IPS-20b (cell line): Measurements from ENCODE around the gene RUNX2.

Source experiments
- H3K27ac ChIP-seq: one replicate; pipeline ENCODE4 v1.5.1; 2013; ENCODE audit warnings: low read length
- H3K27me3 ChIP-seq: 2 replicates; pipeline ENCODE4 v1.6.1; 2013; ENCODE audit warnings: mild to moderate bottlenecking, low read length, inconsistent platforms; ENCODE audit not compliant: insufficient read depth
- H3K36me3 ChIP-seq: 2 replicates; pipeline ENCODE4 v1.6.1; 2013; ENCODE audit warnings: low read depth, mild to moderate bottlenecking, inconsistent platforms, low read length, moderate library complexity; ENCODE audit not compliant: insufficient read depth
- H3K4me1 ChIP-seq: 2 replicates; pipeline ENCODE4 v1.6.1; 2013; ENCODE audit warnings: mild to moderate bottlenecking, control low read depth, inconsistent platforms, low read length, moderate library complexity; ENCODE audit not compliant: insufficient read depth
- H3K4me3 ChIP-seq: 2 replicates; pipeline ENCODE4 v1.5.1; 2013; ENCODE audit warnings: mild to moderate bottlenecking, low read length, inconsistent platforms
- H3K9ac ChIP-seq: 2 replicates; pipeline ENCODE4 v1.6.1; 2013; ENCODE audit warnings: low read depth, mild to moderate bottlenecking, inconsistent platforms, low read length, moderate library complexity
- H3K9me3 ChIP-seq: 2 replicates; pipeline ENCODE4 v1.6.1; 2013; ENCODE audit warnings: mild to moderate bottlenecking, low read depth, low read length, inconsistent platforms; ENCODE audit not compliant: insufficient read depth

The RUNX2 gene

DNA sequence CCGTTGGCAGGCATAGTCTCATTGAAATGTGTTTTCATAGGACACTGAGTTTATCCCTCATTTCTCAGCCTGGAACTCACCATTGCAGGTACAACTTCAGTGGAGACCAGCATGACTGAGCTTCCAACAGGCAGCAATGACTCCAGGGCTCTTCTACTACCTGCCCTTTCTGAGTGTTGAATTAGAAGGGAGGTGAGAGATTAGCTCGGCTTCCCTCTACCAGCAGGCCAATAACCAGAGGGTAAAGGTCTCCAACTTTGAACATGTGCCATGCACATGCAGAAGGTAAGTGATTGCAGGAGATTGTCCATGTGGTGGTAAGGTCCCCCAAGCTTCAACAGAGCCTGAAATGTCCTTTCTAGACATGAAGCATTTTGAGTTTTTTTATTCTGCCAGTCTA, 283.4 kb downstream of the RUNX2 start:
- H3K9ac ChIP-seq = no peak overlapping the region
- H3K4me3 ChIP-seq = no peak overlapping the region

GRCh38 chr6:45613656-45614055, 285.5 kb downstream of the RUNX2 start:
- H3K9ac ChIP-seq = no peak overlapping the region
- H3K4me1 ChIP-seq = no peaks in the 10 kb centered on the region
- no peak overlapping the region for H3K27ac ChIP-seq
- no peaks in the 10 kb centered on the region for H3K36me3 ChIP-seq
- H3K4me3 ChIP-seq = no peak overlapping the region
- no peaks in the 10 kb centered on the region for H3K9me3 ChIP-seq
- no peaks in the 10 kb centered on the region for H3K27me3 ChIP-seq

More for the DNA sequence above, 283.4 kb downstream of the RUNX2 start:
- Histone ChIP-seq H3K27me3 (no peaks in the 10 kb centered on the region), H3K4me1 (no peaks in the 10 kb centered on the region), H3K27ac (no peak overlapping the region), H3K9me3 (no peaks in the 10 kb centered on the region), H3K36me3 (no peaks in the 10 kb centered on the region)

- Histone ChIP-seq H3K4me3 (no peak overlapping the region), H3K9ac (no peak overlapping the region), H3K27ac (no peak overlapping the region), H3K36me3 (no peaks in the 10 kb centered on the region), H3K4me1 (no peaks in the 10 kb centered on the region), H3K9me3 (no peaks in the 10 kb centered on the region), H3K27me3 (no peaks in the 10 kb centered on the region)
Observed at GRCh38 chr6:45614488-45615285, 286.6 kb downstream of the RUNX2 start.

GRCh38 chr6:45616209-45616608, 288.1 kb downstream of the RUNX2 start:
- H3K9me3 ChIP-seq = no peaks in the 10 kb centered on the region
- H3K4me1 ChIP-seq = no peaks in the 10 kb centered on the region
- no peak overlapping the region for H3K4me3 ChIP-seq
- H3K27me3 ChIP-seq = no peaks in the 10 kb centered on the region
- H3K27ac ChIP-seq = no peak overlapping the region
- H3K36me3 ChIP-seq = no peaks in the 10 kb centered on the region
- H3K9ac ChIP-seq = no peak overlapping the region

GRCh38 chr6:45617441-45617840, 289.3 kb downstream of the RUNX2 start:
- Histone ChIP-seq H3K9me3 (no peaks in the 10 kb centered on the region), H3K27ac (no peak overlapping the region), H3K9ac (no peak overlapping the region), H3K36me3 (no peaks in the 10 kb centered on the region), H3K27me3 (no peaks in the 10 kb centered on the region), H3K4me1 (no peaks in the 10 kb centered on the region), H3K4me3 (no peak overlapping the region)

GRCh38 chr6:45618259-45618658, 290.1 kb downstream of the RUNX2 start:
- Histone ChIP-seq H3K4me3 (no peak overlapping the region), H3K4me1 (no peaks in the 10 kb centered on the region), H3K9ac (no peak overlapping the region), H3K27me3 (no peaks in the 10 kb centered on the region), H3K27ac (no peak overlapping the region), H3K36me3 (no peaks in the 10 kb centered on the region), H3K9me3 (no peaks in the 10 kb centered on the region)

DNA sequence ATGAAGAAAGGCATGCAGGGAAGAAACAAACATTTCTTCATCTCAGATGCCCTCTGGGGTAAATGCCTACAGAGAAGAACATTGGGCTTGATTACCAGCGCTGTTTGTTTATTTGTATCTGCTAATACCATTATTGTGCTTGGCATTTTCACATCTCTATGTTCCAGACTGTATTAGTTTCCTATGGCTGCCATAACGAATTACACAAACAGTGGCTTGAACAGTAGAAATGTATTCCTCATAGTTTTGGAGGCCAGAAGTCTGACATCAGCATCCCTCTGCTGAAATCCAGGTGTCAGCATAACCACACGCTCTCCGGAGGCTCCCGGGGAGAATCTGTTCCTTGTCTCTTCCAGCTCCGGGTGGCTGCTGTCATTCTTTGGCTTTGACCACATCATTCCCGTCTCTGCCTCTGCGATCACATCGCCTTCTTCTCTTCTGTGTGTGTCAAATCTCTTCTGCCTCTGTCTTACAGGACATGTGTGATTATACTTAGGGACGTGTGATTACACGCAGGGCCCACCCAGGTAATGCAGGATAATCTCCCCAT, 291.2 kb downstream of the RUNX2 start:
- Histone ChIP-seq H3K9me3 (no peaks in the 10 kb centered on the region), H3K36me3 (no peaks in the 10 kb centered on the region), H3K9ac (no peak overlapping the region), H3K27me3 (no peaks in the 10 kb centered on the region), H3K4me3 (no peak overlapping the region), H3K27ac (no peak overlapping the region), H3K4me1 (no peaks in the 10 kb centered on the region)

DNA sequence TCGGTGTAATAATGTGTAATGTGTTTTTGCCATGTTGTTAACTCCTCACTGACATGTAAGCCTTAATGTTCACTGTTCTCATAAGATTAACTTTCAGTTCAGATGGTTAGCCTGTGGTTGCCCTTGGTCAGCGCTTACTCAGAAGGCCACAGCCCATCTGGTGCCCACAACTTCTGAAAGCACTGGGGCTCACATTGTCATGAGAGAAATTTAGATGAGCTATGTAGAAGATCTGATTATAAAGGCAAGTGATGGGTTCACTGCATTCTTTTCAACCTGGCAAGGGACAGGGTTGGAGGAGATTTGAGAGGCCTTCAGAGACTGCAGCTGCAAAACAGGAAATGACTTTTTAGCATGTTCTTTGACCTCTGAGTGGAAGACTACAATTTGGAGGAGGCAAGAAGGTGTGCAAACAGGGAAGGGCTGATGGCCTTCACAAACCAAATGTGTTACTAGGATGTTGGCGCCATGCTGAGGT, 291.9 kb downstream of the RUNX2 start:
- H3K27me3 ChIP-seq = no peaks in the 10 kb centered on the region
- no peaks in the 10 kb centered on the region for H3K36me3 ChIP-seq
- H3K4me1 ChIP-seq = no peaks in the 10 kb centered on the region
- H3K4me3 ChIP-seq = no peak overlapping the region
- no peaks in the 10 kb centered on the region for H3K9me3 ChIP-seq
- H3K9ac ChIP-seq = no peak overlapping the region
- no peak overlapping the region for H3K27ac ChIP-seq

- no peaks in the 10 kb centered on the region for H3K9me3 ChIP-seq
- H3K36me3 ChIP-seq = no peaks in the 10 kb centered on the region
- no peaks in the 10 kb centered on the region for H3K4me1 ChIP-seq
- H3K9ac ChIP-seq = no peak overlapping the region
- no peak overlapping the region for H3K27ac ChIP-seq
- no peak overlapping the region for H3K4me3 ChIP-seq
- H3K27me3 ChIP-seq = no peaks in the 10 kb centered on the region
Observed at GRCh38 chr6:45624228-45624627, 296.1 kb downstream of the RUNX2 start.

DNA sequence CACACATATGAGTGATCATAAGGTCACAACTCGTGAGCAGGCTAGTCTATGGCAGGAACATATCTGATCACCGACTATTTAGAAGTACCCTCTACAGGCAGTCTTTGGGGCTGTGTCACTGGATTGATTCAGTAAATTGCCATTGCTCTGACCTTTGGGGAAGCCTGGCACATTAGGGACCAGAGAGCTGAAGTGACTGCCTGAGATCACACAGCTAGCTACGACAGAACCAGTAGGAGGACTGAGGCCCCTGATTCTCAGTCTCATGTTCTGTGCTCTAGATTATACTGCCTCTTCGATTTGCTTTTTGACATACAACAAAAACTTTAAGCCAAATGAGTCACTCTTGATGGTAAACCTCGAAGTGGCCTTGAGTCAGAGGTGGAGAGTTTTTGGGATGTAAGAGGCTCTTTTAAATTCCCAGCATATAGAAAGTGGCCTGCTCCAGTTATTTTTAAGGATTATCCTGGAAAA, 297.1 kb downstream of the RUNX2 start:
- no peaks in the 10 kb centered on the region for H3K36me3 ChIP-seq
- H3K4me1 ChIP-seq = no peaks in the 10 kb centered on the region
- no peak overlapping the region for H3K27ac ChIP-seq
- no peaks in the 10 kb centered on the region for H3K27me3 ChIP-seq
- no peak overlapping the region for H3K4me3 ChIP-seq
- no peaks in the 10 kb centered on the region for H3K9me3 ChIP-seq
- H3K9ac ChIP-seq = no peak overlapping the region

DNA sequence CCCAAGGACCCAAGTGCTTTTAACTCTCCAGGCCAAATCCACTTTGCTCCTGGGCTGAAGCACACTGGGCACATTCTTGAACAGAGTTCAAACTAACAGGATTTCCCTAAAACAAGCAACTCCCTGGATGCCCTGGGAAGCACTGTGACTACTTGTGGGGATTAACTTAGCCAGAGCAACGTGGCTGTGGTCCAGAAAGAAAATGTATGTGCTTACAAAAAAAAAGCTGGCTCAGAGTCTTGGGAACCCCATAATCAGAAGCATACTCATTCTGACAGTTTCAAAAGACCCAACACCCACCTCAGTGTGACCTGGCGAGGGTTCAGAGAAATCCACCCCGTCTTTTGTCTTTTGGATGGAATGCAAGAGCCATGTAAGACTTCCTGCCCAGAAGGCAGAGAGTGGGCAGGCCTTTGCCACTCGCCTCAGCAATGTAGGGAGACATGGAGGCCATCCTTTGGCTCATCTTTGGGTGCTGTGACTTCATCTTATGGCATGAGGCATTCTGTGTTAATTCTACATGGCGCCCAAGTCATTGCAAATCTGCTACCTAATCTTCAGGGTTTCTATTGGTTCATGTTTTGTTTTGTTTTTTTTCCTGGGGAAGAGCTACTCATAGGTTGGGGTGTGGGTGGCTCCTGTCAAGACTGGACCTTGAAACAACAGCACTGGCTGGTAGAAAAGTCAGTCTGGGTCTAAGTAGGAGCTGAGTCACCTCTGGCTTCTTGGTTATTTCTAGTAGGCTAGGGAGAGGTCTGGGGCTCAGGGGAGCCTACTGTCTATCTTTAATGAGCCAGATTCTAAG, 298.2 kb downstream of the RUNX2 start:
- Histone ChIP-seq H3K9ac (no peak overlapping the region), H3K9me3 (no peaks in the 10 kb centered on the region), H3K27me3 (no peaks in the 10 kb centered on the region), H3K27ac (no peak overlapping the region), H3K4me3 (no peak overlapping the region), H3K4me1 (no peaks in the 10 kb centered on the region), H3K36me3 (no peaks in the 10 kb centered on the region)
